ENCODE measurements around the gene INSL3.

The INSL3 gene, protein sequence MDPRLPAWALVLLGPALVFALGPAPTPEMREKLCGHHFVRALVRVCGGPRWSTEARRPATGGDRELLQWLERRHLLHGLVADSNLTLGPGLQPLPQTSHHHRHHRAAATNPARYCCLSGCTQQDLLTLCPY

DNA sequence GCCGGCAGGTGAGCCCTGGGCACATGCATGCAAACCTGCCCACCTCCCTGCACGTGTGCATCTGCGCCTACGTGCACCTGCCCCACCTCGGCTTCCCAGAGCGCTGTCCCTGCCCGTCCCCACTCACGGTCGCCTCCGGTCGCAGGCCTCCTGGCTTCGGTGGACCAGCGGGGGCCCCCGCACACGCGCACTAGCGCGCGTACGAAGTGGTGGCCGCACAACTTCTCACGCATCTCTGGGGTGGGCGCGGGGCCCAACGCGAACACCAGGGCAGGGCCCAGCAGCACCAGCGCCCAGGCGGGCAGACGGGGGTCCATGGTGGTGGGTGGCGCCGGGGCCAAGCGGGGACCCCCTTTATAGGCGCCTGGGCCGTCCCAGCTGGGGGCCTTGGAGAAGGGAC, at the start of gene INSL3:
Gene INSL3, minus strand, starts transcription at position 330 of the 400 bp plus-strand sequence. Its CDS starts 13 bp downstream, at position 317.
- DNase-seq (ENCODE audit: low spot score), result no peak

DNA sequence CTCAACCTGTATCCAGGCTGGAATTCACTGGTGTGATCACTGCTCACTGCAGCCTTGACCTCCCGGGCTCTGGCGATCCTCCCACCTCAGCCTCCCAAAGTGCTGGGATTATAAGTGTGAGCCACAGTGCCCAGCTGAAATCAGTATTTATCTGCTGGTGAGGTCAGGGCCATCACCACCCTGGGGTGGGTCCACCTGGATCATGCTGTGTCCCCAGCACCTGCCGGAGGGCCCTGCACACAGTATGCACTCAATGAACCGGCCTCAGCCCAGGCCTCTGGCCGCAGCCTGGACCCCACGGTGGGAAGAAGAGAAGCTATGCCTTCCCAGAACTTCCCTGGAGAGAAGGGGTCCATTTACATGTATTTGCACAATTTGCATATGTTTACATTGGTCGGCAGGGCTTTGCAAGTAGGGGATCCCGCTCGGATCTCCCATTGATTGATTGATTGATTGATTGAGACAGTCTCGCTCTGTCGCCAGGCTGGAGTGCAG, 47.8 kb upstream of the INSL3 start:
- no peak for DNase-seq (ENCODE audit: low spot score)

DNA sequence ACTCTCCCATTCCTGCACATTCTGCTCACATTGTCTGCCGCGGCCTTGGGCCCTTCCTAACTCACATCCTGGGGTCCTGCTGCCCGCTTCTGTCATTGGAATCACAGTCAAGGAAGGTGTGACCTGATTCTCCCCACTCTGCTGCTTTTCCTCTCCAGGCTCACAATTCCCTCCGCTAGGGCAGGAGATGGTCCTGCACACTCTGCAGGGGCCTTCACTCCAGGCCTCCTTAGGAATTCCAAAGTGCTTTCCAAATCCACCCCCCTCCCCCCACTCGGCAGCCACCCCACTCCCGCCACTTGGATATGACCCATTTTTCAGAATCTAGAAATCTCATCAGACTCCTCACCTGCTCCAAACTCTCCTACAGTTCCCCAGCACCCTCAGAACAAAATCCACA, 47.4 kb upstream of the INSL3 start:
- no peak for DNase-seq (ENCODE audit: low spot score)

DNA sequence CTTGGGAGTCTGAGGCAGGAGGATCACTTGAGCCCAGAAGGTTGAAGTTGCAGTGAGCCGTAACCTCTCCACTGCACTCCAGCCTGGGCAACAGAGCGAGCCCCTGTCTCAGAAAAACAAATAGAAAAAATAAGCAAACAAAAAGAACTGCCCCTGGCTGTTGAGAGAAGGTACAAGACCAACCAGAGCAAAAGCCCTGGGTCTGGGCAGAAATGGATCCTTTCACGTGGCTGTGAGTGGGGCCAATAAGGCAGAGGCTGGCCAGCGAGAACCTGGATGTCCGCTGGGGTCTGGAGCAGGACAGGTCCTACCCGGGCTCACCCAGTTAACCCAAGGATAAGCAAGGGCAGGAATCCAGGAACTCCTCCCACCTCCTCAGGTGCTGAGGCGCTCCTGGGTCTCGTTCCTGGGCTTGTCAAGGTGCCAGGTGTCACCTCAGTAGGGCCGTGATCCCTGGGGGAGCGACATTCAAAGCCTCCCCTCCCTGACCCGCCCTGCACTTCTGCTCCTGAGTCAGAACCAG, 45.7 kb upstream of the INSL3 start:
- no peak for DNase-seq (ENCODE audit: low spot score)

DNA sequence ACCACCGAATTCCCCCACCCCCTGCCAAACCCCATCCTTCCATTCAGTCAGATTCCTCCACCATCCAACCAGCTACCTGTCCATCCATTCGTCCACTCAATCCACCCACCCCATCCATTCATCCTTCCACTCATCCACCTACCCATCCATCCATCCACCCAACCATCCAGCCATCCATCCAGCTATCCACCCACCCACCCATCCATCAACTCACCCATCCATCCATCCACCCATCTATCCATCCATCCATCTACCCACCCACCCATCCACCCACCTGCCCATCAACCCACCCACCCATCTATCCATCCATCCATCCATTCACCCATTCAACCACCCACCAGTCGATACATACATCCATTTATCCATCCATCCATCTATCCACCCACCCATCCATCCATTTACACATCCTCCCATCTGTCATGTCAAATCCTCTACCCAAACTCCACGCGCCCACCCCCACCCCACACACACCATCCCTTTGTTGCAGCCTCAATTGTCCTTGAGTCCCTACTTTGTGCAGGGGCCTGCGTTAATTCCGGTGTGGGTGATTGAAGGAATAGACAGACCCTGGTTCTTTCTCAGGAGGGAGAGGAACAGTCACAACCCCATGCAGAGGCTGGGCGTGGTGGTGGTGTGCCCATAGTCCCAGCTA, 45.1 kb upstream of the INSL3 start:
- DNase-seq (ENCODE audit: low spot score), result no peak

DNA sequence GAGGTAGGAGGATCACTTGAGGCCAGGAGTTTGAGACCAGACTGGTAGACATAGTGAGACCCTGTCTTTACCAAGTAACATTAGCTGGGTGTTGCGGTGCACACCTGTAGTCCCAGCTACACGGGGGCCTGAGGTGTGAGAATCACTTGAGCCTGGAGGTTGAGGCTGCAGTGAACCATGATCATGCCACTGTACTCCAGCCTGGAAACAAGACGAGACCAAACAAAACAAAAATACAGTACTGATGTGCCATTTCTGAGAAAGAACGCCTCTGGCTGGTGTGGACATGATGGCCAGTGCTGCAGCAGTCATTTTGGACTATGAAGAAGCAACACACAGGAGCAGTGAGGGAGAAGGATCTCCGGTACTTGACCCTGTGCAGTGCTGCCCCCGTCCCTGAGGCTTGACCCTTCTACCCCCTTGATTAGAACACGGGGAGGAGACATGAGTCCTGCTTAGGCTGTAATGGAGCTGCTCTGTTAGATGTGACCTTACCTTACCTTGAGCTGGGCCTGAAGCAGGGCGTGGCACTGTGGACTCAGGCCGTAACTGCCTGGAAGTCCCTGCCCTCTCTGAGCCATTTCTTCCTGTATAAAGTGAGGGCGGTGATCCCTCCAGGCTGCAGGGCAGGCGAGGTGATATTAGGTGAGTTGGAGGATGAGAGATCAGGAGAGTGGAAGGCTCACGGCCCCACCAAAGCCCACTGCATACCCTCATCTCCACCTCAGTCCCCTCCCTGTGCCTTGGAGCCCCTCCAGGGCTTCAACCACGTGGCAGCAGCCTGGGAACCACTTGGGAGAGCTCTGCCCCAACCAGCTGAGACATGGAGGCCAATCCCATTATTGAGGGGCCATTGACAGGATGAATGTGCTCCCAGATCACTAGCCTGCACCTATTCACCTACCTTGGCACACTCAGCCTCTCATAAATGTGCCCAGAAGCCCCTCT, 44.3 kb upstream of the INSL3 start:
- DNase-seq (ENCODE audit: low spot score), result peak; percentile 54

DNA sequence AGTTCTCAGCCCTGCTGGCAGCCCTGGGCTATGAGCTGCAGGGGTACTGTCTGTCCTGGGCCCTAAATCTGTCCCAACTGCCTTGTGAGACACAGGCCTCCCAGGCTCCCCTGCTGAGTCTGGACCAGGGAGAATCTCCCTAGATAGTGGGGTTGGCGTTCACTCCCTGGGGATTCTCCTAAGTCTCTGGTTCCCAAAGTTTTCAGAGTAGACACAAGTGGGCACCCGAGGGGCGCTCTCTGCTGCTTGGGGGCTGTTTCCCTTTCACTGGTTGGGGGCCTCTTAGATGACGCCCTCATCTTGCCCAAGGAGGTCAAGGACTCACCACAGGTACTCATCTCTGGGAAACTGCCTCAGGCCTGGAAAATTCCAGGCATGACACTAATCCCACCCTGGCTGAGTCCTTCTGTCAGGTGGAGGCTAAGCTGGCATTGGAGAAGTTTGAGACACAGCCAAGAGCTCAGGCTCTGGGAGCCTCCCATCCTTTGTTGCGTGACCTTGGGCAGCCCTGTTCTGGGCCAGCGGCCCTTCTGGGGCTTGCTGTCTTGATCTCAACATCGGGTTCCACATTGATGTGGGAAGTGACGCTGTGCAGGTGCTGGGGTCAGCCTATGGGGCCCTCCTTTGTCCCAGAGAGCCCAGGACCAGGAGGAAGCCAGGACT, 42.3 kb upstream of the INSL3 start:
- no peak for DNase-seq (ENCODE audit: low spot score)

DNA sequence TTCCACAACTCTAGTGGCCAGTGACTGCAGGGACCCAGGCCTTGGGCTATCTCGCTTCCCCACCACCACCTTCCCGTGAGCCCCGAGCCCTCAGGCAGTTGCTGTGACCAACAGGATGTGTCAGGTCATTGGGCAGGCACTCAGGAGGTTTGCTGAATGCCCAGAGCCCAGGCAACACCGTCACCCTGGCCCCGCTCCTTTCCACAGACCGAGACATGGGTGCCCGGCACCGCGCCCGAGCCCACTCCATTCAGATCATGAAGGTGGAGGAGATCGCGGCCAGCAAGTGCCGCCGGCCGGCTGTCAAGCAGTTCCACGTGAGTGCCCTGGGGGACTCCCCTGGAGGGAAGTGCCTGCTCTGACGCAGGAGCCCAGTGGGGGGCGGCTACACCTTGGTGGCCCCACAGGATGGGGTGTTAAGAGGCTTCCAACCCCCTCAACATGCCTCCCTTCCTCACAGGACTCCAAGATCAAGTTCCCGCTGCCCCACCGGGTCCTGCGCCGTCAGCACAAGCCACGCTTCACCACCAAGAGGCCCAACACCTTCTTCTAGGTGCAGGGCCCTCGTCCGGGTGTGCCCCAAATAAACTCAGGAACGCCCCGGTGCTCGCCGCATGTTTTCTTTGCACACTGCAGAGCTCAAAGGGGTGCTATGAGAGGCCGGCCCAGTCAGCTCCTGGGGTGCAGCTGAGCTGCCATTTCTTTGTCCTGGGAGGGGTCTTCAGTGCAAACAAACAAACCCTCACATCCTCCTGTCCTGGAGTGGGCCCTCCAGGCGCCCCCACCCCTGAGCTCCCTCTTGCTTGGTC, 41.6 kb upstream of the INSL3 start:
- no peak for DNase-seq (ENCODE audit: low spot score)

DNA sequence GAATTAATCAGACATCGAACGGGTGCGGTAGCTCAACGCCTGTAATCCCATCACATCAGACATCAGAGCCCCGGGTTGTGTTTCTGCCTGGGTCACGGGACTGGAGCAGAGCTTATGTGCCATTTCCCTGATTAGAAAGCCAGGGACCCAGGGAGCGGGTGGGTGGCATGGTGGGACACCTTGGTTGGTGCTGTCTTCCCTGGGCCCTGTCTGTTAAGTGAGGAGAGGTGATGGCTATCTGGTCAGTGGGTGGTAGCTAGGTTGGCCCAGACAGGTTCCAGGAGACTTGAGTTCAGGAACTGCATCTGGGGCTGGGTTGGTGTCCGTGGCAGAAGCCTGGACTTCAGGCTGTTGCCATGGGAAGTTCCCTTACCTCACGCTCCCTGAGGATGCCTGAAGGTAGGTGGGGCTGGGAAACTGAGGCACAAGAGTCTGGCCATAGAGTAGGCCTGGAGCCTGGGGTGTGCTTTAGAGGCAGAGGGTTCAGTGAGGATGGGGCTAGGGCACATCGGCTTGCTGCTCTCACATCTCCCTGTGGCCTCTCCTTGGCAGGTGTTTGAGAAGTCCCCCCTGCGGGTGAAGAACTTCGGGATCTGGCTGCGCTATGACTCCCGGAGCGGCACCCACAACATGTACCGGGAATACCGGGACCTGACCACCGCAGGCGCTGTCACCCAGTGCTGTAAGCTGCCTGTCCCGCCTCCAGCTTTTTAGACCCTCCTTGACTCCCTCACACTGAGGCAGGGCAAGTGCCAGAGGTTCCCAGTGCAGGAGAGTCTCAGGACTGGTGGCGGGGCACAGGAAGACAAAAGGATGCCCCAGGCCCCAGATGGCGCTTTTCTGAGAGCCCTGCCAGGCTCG, 40.5 kb upstream of the INSL3 start:
- no peak for DNase-seq (ENCODE audit: low spot score)

DNA sequence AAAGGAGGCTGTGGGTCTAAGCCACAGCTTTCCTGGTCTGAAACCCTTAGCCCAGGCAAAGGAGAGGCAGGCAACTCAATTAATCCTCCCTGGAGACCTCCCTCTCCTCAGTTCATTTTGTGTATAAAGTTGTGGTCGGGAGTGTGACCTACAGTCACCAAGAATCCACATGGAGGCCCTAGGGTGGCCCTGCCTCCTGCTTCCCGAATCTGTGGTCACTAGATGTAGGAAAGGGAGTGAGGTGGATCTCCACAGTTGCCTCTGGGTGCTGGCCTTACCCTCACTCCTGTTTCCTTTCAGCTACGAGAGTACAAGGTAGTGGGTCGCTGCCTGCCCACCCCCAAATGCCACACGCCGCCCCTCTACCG, 39.7 kb upstream of the INSL3 start:
- DNase-seq (ENCODE audit: low spot score), result no peak

DNA sequence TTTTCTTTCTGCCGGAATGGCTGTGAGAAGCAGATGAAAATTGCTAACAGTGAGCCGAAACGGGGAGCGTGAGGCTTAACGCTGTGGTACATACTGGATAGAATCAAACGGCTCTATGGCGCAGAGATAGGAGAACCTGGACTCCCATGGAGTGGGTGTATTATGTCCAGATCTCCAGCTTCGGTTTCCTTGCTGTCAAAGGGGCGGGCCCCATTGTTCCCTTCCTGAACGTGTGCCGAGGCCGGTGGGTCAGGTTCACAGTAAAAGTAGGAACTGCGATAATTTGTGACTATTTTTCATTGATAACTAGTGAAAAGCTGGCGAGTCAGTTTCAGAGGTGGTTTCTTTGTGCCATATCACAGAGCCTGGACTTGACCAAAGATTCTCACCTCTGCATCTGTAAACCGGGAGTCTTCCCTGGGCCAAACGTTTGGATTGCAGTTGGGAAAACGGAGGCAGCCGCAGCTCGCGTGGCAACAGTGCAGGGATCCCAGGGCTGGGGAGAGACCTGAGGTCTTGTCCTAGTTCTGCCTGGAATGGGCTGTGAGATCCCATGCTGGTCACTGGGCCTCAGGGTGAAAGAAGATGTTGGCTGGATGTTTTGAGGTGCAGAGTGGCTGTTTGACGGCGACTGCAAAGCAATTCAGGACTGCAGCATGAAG, 39.1 kb upstream of the INSL3 start:
- DNase-seq (ENCODE audit: low spot score), result no peak

DNA sequence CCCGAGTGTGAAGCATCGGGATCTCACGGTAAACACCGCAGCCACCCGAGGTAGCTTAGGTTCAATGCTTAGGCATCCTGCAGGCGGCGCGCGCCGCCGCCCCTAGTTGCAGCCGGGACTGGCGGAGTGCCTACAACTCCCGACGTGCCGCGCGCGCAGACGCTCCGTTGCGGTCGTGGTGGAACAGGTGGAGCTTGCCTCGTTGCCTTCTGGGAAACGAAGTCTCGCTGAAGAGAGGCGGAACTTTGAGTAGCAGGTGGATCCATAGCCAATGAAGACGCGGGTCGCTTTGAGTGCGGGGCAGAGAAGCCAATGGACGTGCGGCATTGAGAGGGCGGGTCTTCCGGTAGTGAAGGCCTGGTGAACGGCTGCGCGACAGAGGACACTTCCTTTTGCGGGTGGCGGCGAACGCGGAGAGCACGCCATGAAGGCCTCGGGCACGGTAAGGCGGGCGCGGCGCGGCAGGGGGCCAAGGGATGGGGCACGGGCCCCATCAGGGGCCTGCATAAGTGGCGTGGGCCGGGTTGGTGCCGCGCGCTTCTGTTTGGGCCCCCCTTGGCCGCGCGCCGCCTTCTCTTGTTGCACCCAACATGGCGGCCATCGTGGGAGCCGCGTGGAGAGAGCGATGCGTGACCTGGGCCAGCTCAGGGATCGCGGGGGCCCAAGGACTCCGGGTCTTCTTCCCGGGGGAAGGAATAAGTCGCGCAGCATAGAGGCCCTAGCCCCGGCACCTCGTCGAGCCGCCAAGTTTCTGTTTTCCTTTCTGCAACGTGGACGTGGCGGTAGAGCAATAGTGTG, 38.4 kb upstream of the INSL3 start, which contains the start of gene RPL18A:
Gene RPL18A, plus strand, starts transcription at position 378 of the 798 bp plus-strand sequence. Its CDS starts 47 bp downstream, at position 425.
- peak; percentile 100 for DNase-seq (ENCODE audit: low spot score)

DNA sequence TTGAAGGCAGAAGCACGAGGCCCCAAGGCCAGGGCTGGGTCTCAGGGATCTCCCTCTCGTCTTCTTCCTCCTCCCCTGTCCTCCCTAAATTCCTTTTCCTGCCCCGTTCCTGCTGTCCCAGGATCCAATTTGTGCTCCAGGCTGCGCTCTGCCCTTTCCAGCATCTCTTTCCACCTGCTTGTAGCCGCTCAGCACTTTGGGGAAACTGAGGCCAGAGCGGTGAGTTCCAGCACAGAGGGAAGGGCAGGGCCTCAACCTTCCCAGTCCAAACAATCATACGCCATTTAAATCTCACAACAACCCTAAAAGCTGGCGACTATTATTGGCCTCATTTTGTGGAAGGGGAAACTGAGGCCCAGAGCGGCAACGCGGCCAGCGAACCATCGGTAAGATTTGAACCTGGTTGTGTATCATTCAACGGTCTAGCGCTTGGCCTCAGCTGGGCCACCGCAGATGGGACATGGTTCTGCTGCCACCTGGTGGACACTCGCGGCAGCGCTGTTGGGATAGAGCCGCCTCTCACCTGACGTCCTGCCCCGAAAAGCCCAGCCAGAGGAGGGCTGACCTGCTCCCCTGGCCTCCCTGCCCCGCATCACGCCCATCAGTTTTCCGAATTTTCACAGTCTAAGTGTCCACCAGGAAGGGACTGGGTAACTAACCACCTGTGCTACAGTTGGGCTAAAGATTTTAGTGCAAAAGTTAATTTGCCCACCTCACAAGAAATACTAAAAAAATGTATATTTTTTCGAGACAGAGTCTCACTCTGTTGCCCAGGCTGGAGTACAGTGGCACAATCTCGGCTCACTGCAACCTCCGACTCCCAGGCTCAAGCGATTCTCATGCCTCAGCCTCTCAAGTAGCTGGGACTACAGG, 34.2 kb upstream of the INSL3 start:
- DNase-seq (ENCODE audit: low spot score), result peak; percentile 76

DNA sequence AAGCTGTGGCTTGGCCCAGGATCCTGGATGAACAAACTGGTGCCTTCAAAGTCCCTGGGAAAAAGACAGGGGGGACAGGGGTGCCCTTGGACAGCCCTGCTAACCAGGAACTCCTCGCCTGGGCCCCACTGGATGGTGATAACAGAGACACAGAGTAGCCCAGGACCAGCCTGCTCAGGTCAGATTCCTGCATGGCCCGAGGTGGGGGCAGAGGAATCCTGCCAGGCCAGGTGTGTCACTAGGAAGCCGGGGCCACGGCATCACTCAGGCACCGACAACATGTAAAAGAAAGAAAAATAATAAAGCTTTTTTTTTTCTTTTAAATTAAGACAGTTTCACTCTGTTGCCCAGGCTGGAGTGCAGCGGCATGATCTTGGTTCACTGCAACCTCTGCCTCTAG, 32.7 kb upstream of the INSL3 start:
- DNase-seq (ENCODE audit: low spot score), result no peak

DNA sequence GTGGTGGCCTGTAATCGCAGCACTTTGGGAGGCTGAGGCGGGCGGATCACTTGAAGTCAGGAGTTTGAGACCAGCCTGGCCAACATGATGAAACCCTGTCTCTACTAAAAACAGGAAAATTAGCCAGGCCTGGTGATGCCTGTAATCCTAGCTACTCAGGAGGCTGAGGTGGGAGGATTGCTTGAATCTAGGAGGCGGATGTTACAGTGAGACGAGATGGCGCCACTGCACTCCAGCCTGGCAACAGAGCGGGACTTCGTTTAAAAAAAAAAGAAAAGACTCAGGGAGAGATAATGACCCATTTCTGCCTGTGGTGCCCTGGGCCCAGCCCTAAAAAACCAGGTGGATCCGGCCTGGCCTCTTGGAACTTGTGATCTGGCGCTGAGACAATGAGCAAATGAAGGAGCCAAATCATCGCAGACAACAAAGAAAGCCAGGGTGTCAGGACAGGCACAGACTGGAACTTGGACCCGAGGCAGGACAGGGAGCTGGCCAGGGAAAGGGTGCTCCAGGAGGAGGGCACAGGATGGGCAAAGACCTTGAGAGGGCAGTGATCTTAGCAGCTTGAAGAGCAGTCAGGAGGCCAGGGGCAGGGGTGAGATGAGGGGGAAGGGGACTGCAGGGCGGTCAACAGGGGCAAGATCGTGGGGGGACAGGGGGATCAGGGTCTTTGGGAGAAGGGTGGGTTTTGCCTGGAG, 27.4 kb upstream of the INSL3 start:
- no peak for DNase-seq (ENCODE audit: low spot score)

DNA sequence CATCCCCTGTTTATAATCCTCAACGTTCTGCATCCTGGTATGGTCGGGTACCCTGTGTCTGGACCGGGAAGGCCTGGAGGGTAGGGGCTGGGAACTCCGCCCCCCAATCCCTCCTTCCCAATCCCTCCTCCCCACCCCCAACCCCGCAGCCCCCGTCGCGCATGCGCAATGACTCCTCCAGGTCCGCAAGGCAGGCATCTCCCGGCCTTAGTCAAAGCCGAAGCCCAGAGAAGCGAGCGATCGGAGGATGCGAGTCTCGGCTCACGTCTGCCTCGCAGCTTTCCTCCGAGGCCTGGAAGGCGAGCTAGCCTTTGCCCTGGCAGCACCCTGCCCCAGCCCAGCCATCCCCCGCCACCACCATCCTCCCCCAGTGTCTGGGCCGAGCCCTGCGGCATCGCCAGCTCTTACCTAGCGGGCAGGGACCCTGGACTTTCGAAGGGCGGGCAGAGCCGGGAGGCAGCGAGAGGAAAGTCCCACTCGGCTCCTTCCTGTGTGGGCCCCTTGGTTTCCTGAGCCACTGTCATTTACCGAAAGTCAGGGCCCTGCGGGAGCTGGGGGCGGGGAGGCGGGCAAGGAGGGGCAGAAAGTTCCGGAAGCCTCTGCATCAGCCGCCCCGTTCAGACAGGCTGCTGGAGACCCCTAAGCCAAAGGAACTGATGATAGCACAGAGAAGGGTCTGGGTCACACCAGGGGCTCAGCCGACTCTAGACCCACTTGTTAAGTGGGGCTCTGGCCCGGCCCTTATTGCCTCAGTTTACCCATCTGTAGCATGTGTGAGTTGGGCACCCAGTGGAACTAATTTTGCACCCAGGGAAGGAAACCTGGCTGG, 26.4 kb upstream of the INSL3 start, which contains the start of gene JAK3:
Gene JAK3, minus strand, starts transcription at position 445 of the 829 bp plus-strand sequence. CDS start 3,565 bp downstream, outside the sequence.
- peak; percentile 69 for DNase-seq (ENCODE audit: low spot score)
